ENCODE data around the gene CALN1.

Gene CALN1

DNA sequence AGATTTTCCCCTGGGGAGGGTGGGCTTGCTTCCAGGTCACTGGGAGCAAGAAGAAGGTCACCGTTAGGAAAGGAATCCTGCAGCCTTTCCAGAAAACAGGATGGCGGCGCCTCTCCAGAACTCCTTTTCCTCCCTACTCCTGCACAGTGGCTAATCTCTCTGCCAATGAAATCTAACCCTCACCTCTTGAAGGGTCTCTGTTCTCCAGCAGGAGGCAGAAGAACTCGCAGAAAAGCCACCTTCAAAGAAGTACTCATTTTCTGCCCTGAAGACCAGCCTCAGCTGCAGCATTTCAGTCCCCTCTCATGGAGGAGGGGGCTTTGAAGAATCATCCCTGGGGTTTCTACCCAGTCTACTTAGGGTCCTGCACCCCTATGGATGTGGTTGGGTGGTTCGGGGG lies 626.9 kb downstream of the CALN1 start:
- DNase-seq (ENCODE audit: low spot score), result no peak

DNA sequence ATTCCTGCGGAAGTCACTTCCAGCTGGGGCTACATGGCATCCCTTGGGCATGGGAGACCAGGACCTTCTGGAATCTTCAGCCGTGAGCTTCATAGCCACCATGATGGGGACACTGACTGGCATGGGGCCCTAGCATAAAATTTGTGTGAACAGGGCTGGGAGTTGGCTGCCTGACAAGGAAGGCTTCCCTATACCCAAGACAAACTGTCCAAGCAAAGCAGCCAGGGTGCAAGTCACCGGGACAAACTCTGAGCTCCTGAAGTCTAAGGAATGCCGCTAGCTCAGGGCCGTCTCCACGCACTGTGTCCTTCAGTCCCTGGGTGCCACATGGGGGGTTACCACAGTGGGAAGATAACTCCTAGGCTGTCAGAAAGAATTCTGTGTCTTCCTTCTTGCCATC lies 627.4 kb downstream of the CALN1 start:
- no peak for DNase-seq (ENCODE audit: low spot score)

GRCh38 chr7:71784180-71784579 lies 628.0 kb downstream of the CALN1 start:
- peak; percentile 8 for DNase-seq (ENCODE audit: low spot score)

GRCh38 chr7:71783779-71784178 lies 628.4 kb downstream of the CALN1 start:
- no peak for DNase-seq (ENCODE audit: low spot score)

- no peak for DNase-seq (ENCODE audit: low spot score)
These were observed 630.1 kb downstream of the CALN1 start for GRCh38 chr7:71782051-71782450.

- DNase-seq (ENCODE audit: low spot score), result no peak
These were observed 631.9 kb downstream of the CALN1 start for GRCh38 chr7:71780282-71780681.

GRCh38 chr7:71777278-71777677 lies 634.9 kb downstream of the CALN1 start:
- no peak for DNase-seq (ENCODE audit: low spot score)

DNA sequence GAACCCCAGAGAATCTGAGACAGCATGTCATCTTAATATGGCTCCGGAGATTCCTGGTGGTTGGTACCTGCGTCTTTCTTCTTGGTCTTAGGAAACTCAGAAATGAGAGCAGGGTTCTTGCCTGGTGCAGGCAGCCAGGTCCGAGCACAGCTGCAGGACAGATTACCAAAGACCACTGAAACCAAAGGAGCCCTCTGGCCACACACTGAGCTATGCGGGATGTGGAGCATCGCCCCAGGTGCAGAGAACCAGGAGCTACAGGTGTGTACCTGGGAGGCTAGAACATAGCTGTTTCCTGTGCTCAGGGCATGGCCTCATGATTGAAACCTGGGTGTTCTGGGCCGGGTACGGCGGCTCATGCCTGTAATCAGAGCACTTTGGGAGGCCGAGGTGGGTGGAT lies 635.4 kb downstream of the CALN1 start:
- no peak for DNase-seq (ENCODE audit: low spot score)

DNA sequence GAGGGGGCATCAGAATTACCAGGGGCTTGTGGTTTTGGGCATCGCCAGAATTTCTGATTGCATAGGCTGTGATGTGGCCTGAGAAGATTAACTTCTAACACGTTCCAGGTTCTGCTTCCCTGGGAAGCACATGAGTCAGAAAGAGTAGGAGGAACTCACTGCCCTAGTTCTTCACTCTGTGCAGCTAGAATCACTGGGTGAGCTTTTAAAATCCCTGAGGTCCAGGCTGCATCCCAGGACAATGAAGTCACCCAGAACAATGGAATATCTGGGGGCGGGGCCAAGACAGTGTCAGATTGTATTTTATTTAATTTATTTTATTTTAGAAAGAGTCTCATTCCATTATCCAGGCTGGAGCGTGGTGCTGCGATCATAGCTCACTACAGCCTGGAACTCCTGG lies 636.5 kb downstream of the CALN1 start:
- DNase-seq (ENCODE audit: low spot score), result peak; percentile 12

DNA sequence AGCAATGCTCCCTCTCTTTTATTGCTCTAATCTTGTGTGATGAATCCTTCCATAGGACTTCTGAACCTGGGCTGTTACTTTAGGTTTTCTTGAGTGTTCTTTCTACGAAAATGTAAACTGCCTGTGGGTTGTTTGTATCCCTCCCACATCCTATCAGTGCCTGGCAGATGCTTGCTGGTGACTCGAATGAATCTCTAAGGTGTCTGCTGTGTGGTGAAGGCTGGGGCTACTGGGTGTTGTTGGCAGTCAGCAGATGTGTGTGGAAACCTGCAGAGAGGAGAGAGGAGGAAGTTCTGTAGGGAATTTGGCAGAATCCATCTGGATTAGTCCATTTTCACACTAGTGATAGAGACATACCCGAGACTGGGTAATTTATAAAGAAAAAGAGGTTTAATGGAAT lies 639.4 kb downstream of the CALN1 start:
- no peak for DNase-seq (ENCODE audit: low spot score)

DNA sequence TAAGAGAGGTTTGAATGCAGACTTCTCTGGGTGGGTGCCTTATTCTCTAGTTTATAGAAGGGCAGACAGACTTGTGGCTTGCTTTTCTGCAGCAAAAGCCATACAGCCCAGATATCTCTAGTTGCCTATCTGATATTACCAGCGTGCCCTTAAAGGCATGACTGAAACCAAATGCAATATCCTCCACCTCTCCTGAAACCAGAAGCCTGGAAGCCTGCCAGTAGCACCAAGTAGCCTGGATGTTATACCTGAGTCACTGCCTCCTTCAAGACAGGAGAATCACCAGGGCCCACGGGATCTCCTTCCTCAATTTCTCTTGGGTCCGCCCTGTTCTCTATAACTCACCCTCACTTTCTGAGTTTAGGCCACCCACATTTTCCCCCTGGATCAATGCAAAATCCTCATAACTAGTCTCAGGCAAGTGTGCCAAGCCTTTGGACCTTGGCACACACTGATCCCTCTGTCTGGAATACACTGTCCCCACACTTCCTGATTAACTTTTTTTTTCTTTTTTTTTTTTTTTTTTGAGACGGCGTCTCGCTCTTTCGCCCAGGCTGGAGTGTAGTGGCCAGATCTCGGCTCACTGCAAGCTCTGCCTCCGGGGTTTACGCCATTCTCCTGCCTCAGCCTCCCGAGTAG lies 641.8 kb downstream of the CALN1 start:
- no peak for DNase-seq (ENCODE audit: low spot score)

DNA sequence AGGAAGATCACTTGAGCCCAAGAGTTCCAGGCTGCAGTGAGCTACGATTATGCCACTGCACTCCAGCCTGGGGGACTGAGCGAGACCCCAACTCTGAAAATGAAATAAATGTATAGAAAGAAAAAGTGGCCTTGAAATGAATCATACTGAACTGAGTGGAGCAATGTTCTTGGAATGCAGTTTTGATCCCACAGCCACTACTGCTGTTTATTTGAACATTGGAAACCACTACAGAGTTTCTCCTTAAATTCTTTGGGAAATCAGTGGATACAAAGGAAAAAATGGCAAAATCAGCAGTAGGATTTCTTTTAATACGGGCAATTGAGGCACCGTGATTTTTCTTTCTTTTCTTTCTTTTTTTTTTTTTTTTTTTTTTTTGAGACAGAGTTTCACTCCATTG lies 642.8 kb downstream of the CALN1 start:
- no peak for DNase-seq (ENCODE audit: low spot score)

DNA sequence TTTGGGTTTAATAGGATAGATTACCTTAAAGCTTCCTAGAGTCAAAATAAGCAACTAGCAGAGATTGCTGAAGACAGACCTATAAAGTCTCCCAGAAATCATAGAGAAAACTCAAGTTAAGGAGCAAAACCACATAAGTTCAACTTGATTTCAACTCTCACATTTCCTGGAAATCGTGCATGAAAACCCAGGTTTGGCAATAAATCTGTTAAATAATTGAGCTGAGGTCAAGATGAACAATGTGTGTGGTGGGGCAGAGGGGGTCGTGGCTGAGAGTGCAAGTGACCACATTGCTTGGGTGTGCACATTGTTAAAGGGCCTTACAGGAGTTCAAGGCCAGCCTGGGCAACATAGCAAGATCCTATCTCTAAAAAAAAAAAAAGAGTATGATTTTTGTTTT lies 643.7 kb downstream of the CALN1 start:
- no peak for DNase-seq (ENCODE audit: low spot score)

GRCh38 chr7:71766016-71766415 lies 646.1 kb downstream of the CALN1 start:
- DNase-seq (ENCODE audit: low spot score), result no peak

DNA sequence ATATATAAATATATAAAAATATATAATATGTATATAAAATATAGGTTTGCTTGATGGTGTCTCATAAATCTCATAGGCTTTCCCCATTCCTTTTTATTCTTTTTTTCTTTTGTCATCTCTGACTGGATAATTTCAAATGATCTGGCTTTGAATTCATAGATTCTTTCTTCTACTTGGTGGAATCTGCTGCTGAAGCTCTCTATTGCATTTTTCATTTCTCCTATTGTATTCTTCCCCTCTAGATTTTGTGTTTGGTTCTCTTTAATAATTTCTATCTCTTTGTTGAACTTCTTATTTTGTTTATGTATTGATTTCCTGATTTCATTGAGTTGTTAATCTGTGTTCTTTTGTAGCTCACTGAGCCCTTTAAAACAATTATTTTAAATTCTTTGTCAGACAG lies 650.8 kb downstream of the CALN1 start:
- no peak for DNase-seq (ENCODE audit: low spot score)

DNA sequence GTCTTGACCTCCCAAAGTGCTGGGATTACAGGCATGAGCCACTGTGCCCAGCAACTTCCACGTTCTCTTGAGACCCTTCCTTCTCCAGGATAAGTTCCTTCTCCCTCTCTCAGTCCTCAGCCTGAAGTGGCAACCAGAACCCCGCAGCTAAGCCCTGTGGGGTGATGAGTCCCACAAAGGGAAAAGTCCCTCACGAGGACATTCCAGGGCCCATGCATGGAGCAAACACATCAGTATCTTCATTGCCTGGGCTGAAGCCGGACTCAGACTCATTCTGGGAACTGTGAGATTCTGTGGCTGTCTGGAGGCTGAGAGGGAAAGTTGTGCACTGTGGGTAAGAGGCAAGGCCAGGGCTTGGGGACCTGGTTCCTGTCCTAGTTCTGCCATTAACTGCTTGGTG lies 657.3 kb downstream of the CALN1 start:
- DNase-seq (ENCODE audit: low spot score), result no peak

GRCh38 chr7:71753956-71754664 lies 658.0 kb downstream of the CALN1 start:
- DNase-seq (ENCODE audit: low spot score), result no peak

DNA sequence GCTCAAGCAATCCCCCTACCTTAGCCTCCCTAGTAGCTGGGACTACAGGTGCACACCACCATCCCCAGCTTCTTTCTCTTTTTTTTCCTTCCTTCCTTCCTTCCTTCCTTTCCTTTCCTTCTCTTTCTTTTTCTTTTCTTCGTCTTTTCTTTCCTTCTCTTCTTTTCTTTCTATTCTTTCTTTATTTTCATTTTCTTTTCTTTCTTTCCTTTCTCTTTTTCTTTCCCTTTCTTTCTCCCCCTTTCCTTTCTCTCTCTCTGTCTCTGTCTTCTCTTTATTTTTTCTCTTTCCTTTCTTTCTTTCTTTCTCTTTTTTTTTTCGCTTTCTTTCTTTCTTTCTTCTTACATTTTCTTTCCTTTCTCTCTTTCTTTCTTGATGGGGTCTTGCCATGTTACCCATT lies 658.9 kb downstream of the CALN1 start:
- DNase-seq (ENCODE audit: low spot score), result no peak

DNA sequence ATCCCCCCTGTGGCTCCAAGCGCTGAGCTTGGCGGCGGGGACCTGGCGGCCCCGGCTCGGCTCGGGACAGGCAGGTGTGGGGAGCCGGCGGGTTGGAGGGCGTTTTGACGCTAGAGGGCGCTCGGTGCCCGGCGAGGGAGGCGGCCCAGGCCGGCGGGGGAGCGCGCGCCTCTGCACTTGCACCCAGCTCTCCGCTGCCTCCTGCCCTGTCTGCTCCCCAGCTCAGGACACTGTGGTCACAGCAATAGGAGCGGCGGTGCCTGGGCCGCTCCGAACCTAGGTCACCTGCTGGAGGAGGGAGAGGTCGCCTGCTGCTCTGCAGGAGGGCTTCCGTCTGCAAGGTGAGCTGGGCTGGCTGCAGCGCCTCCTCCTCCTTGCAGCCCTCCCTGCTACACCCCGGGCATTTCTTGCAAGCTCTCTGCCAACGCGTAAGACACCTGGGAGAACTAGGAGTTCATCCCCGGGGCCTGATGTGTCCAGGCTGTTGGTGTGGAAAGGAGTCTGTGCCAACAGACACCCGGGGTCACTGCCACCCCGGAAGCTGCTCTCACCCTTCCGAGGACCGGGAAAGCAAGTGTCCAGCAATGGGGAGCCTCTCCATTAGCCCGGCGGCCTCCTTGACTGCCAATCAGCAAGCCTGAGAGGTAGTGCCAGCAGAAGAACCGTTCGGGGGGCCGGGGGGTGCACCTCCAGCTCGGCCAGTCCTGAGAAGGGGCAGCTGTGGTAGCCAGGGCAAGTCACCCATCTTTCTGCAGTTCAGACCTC lies 659.8 kb downstream of the CALN1 start:
- peak; percentile 54 for DNase-seq (ENCODE audit: low spot score)

DNA sequence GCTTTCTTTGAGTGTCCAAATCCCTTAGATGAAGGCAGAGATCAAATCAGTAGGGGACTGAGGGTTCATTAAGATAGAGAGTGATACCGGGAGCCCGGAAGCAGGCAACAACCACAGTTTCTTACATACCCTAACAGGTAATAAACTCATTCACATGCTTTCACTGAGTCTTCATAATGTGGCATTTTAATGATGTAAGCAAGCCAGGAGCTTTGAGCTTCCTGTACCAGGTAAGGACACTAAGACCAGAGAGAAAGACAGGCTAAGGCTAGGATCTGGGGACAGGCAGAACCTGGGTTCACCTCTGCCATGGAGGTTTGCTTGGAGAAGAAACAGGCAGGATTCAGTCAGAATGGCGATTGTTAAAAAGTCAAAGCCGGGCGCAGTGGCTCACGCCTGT lies 661.8 kb downstream of the CALN1 start:
- no peak for DNase-seq (ENCODE audit: low spot score)

GRCh38 chr7:71746006-71746405 lies 666.1 kb downstream of the CALN1 start:
- DNase-seq (ENCODE audit: low spot score), result peak; percentile 36

- DNase-seq (ENCODE audit: low spot score), result no peak
These were observed 672.0 kb downstream of the CALN1 start for GRCh38 chr7:71740174-71740560.

GRCh38 chr7:71739520-71740173 lies 672.5 kb downstream of the CALN1 start:
- DNase-seq (ENCODE audit: low spot score), result no peak

Data from Ammon's horn (tissue), 1 donor.